ENCODE measurements around the gene HCCS.
"Not testable (repeated sequence)": the region's sequence is repeated elsewhere in the genome, so short reads cannot be mapped to it uniquely, and the experiment has no call there.

The HCCS gene

GRCh38 chrX:11111037-11111851 lies at the start of gene HCCS:
TSS of gene HCCS (plus strand) at chrX:11111332. CDS start at chrX:11112061, 729 bp downstream.
- DNase-seq: peak; percentile 87

GRCh38 chrX:11064276-11064675 lies 46.9 kb upstream of the HCCS start:
- DNase-seq: no peak

- no peak for DNase-seq
Measured at GRCh38 chrX:11064851-11065600, 46.1 kb upstream of the HCCS start.

GRCh38 chrX:11066812-11067211 lies 44.3 kb upstream of the HCCS start:
- no peak for DNase-seq

GRCh38 chrX:11073381-11073780 lies 37.8 kb upstream of the HCCS start:
- no peak for DNase-seq

- DNase-seq: no peak
Measured at GRCh38 chrX:11080741-11081305, 30.3 kb upstream of the HCCS start.

GRCh38 chrX:11081511-11081910 lies 29.6 kb upstream of the HCCS start:
- no peak for DNase-seq

- no peak for DNase-seq
Measured at GRCh38 chrX:11085305-11085704, 25.8 kb upstream of the HCCS start.

- DNase-seq: no peak
Measured at GRCh38 chrX:11089802-11090201, 21.3 kb upstream of the HCCS start.

- no peak for DNase-seq
Measured at GRCh38 chrX:11097933-11098332, 13.2 kb upstream of the HCCS start.

- no peak for DNase-seq
Measured at GRCh38 chrX:11099465-11099864, 11.7 kb upstream of the HCCS start.

- DNase-seq: no peak
Measured at GRCh38 chrX:11100281-11101035, 10.7 kb upstream of the HCCS start.

- DNase-seq: no peak
Measured at GRCh38 chrX:11103006-11103405, 8.1 kb upstream of the HCCS start.

GRCh38 chrX:11103751-11104150 lies 7.4 kb upstream of the HCCS start:
- DNase-seq: no peak

- no peak for DNase-seq
Measured at GRCh38 chrX:11105080-11105479, 6.1 kb upstream of the HCCS start.

- DNase-seq: no peak
Measured at GRCh38 chrX:11108253-11108941, 2.7 kb upstream of the HCCS start.

- DNase-seq: no peak
Measured at GRCh38 chrX:11109968-11110367, 1.2 kb upstream of the HCCS start.

- no peak for DNase-seq
Measured at GRCh38 chrX:11111947-11112346, 815 bp downstream of the HCCS start.

- no peak for DNase-seq
Measured at GRCh38 chrX:11113731-11114130, 2.6 kb downstream of the HCCS start.

- DNase-seq: no peak
Measured at GRCh38 chrX:11117745-11118144, 6.6 kb downstream of the HCCS start.

- no peak for DNase-seq
Measured at GRCh38 chrX:11119313-11119943, 8.3 kb downstream of the HCCS start.

GRCh38 chrX:11123087-11123486 lies 12.0 kb downstream of the HCCS start:
- not testable (repeated sequence) for DNase-seq

Data from right forelimb (tissue), 1 donor.